Suprapubic skin (tissue), 4 donors: ENCODE measurements around the gene DNAJB1.

Experiments used
- CTCF ChIP-seq, 2 donors: fragments of 200-600 bp in 1 of 2; fragments of 450-650 bp in 1 of 2; sonication (generic) in 1 of 2; IDR thresholded peaks; one replicate each; pipeline ENCODE4 v1.5.1; 2016 to 2019; ENCODE audit warnings: antibody characterized with exemption in 2 of 2, mild to moderate bottlenecking in 1 of 2, moderate library complexity in 1 of 2
- EP300 ChIP-seq: sonication (generic); formaldehyde crosslinking; IDR thresholded peaks from one replicate; pipeline ENCODE4 v1.6.1; 2017; ENCODE audit warnings: antibody characterized with exemption
- POLR2A ChIP-seq, 2 donors: fragments of 450-650 bp; IDR thresholded peaks; one replicate each; pipeline ENCODE4 v1.6.1; 2017; ENCODE audit warnings: antibody characterized with exemption in 2 of 2, mild to moderate bottlenecking in 2 of 2, moderate library complexity in 2 of 2
- POLR2AphosphoS5 ChIP-seq, 3 donors: sonication (generic); formaldehyde crosslinking; IDR thresholded peaks; one replicate each; pipeline ENCODE4 v1.6.1; 2017; ENCODE audit warnings: antibody characterized with exemption in 3 of 3

GRCh38 chr19:14494411-14494810 lies 23.8 kb downstream of the DNAJB1 start:
- TF ChIP-seq POLR2A (IDR thresholded peaks at IDR 0.05) (no peak), POLR2AphosphoS5 (IDR thresholded peaks at IDR 0.05) (no peak), CTCF (IDR thresholded peaks at IDR 0.05) (no peak), EP300 (no peak)
